Posterior vena cava (tissue), 2 donors: ENCODE results near the gene ALG10. TPM values are rescaled to one million over a fixed set of nuclear protein-coding genes. Genes with fewer than 3 reads are reported as not detected.
"Not testable (repeated sequence)": the region's sequence is repeated elsewhere in the genome, so short reads cannot be mapped to it uniquely, and the experiment has no call there.

Experiments used
- DNase-seq: peaks from one replicate; pipeline ENCODE4 v3.0.0-alpha.2; 2020; ENCODE audit warnings: low spot score
- intact Hi-C, 2 donors: fragments of 100-400 bp; cut with DNase I; formaldehyde crosslinking; loops; one replicate each; pipeline versions ENCODE4 v1.14.1 to v1.14.2; 2022 to 2023
- long read RNA-seq, 2 donors: library from polyadenylated mRNA; unstranded; transcript quantifications; one replicate each; pipeline ENCODE4 v2.0.0, GENCODE V29; 2020 to 2021
- total RNA-seq, 2 donors: library from RNA; stranded (reverse); fragmentation: NEBNext Ultra II Directional; extraction: Animal tissue kit (Norgen Biotek cat#: 25700); gene quantifications; one replicate each; pipeline ENCODE4 v1.2.1, GENCODE V29; 2021
- donor health status: DM: yes; HTN: yes; CAD: no.
- donor health status: DM: yes; HTN: yes; CAD: no.

Gene ALG10, protein sequence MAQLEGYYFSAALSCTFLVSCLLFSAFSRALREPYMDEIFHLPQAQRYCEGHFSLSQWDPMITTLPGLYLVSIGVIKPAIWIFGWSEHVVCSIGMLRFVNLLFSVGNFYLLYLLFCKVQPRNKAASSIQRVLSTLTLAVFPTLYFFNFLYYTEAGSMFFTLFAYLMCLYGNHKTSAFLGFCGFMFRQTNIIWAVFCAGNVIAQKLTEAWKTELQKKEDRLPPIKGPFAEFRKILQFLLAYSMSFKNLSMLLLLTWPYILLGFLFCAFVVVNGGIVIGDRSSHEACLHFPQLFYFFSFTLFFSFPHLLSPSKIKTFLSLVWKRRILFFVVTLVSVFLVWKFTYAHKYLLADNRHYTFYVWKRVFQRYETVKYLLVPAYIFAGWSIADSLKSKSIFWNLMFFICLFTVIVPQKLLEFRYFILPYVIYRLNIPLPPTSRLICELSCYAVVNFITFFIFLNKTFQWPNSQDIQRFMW
- 1 to 10 TPM; 5.2 to 7.9 TPM for total RNA-seq
- long read RNA-seq, donor 1: 0 reads
- long read RNA-seq, donor 2: 0 reads

DNA sequence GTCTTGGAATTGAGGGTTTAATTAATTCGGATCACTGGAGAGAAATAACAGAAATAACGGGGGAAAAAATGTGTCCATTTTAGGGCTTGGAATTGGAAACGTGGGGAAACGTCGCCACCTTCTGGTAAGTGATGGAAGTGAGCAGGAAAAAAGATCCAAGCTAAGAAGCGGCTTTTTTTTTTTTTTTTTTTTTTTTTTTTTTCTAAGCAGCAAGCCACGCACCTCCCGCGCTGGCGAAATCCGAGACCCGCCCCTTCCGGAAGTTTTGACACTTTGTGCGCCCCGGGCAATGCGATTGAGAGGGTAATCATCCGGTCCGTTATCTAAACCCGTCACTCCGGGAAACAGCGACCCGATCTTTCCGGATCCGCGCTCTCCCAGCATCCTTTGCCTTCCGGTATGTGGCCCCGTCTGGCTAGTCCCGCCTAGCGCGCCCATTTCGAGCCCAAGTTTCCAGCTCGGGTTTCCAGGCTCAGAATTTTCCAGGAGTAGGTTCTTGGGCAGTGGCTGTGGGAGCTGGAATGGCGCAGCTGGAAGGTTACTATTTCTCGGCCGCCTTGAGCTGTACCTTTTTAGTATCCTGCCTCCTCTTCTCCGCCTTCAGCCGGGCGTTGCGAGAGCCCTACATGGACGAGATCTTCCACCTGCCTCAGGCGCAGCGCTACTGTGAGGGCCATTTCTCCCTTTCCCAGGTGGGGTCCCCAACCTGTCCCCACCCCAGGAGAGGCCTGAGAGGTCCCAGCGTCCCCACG is at the start of gene ALG10:
ALG10 (plus strand) TSS at position 418 of the 752 bp plus-strand sequence; CDS start at position 522, 104 bp downstream.
- intact Hi-C loops: loop anchor here in 1 of 2 donors (10.0 kb wide), 1 partner anchor 1267 kb away; the partner anchor contains the start of gene YARS2
- DNase-seq: peak; percentile 99

DNA sequence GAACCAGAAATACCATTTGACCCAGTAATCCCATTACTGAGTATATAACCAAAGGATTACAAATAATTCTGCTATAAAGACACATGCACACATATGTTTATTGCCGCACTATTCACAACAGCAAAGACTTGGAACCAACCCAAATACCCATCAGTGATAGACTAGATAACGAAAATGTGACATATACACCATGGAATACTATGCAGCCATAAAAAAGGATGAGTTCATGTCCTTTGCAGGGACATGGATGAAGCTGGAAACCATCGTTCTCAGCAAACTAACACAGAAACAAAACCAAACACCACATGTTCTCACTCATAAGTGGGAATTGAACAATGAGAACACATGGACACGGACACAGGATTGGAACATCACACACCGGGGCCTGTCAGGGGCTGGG is 49.4 kb upstream of the ALG10 start:
- intact Hi-C loops, DNase-seq: not testable (repeated sequence)

DNA sequence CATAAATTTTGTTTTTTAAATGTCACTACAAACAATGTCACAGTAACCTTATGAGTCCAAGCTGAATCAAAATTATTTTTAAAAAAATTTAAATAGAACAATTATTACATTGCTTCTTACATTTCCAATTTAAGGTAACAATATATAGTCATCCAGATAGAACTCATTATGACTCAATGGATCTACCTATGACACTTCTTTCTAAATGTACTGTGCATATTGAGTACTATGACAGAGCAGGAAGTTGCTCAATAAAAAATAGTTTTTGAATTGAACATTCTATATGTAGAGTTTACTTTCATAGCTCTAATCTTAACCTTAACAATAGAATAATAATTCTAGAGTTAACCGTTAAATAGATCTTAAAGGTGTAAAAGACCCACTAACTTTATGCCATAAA is 44.4 kb upstream of the ALG10 start:
- intact Hi-C loops: no loop called here
- no peak for DNase-seq

DNA sequence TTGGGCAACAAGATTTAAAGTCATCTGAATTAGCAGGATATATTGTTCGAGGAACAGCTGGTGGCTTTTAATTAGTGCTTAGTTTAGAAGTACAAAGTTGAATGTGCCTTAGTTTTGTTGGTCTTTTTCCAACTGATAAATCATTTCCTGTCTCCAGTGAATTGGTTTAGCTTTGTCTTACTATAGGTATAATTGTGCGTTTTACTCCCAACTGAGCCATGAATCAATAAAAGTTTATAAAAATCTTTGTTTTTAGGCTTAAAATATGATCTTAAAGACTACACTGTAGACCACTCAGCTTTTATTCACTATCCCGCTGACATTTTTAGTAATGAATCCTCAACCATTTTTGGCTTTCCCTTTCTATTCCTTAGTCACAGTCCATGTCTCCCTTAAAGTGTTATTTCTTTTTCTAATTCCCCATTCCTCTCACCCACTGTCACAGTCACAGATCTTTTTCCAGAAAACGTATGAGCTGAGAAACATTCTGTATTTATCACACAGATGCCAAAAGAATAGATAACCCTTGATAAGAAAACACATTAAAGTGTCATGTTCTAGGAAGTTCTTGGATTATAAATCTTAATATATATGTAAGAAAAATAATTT is 34.0 kb upstream of the ALG10 start:
- DNase-seq: no peak
- intact Hi-C loops: no loop called here

DNA sequence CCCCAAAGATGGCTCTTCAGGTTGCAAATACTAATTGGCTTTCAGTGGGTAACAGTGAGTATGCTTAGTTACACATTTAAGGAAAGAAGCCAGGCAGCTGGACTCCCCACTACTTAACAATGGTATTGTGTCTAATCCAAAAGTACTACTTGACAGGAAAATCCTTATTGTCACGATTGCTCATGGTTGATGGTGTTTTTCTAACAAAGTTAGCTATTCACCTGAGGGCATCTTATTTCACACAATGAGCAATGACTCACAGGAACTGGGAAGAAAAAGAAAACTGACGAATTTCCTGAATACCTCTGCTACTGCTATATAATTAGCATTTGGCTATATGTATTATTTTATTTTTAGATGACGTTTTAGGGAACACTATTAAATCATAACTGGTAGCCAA is 33.4 kb upstream of the ALG10 start:
- intact Hi-C loops: no loop called here
- no peak for DNase-seq

DNA sequence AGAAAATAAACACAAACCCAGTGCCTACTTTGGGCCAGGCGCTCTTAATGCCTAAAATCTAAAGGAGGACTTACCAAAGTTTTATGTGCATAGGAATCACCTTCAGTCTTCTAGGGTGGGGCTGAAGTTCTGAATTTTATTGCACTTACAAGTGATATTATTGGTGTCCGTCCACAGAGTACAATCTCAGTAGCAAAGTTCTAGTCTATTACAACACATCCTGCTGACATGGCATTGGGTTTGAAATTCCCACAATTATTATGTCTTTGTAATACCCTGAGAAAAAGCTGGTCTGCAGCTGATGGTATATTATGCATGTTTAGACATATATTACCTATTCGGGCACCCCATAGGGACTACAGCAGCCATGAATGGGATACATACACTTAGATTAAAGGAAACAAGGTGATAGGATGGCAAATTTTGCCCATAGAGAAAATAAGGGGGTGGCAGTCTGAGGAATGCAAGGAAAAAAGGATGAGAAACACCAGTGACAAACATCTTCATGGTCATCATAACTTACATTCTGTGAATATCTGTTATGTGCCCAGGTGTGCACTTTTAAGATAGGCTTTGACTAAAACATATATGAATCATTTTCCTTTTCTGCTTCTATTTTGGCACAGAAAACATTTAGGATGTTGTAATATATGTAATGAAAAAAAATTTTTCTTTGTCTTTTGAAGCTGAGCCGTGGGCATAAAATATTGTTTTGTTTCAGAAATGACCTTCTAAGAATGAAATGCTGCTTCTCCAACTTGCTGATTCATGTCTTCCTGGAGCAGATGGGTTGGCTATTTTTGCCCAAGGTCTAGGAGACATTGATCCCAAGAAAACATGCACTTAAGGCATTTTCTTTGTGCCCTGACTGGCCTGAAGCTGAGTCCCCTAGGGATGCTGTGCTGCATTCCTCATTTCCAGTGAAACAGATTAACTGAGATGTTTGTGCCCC is 27.2 kb upstream of the ALG10 start:
- DNase-seq: no peak
- intact Hi-C loops: no loop called here

DNA sequence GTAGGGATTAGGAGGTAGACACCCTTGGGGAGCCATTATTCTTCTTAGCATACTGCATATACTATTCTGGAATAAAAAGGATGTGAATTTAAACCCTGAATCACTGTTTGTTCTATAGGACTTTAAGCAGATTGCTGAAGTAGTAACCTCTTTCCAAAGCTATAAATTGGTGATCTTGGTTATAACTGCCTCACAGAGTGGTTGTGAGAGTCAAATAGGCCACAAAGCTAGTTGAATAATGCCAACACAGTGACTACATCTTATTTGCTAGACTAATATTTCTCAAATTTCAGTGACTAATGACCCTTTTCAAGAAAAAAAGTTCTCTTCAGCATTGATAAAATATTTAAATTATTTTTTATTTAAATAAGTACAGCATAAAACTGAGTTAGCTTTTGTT is 13.5 kb upstream of the ALG10 start:
- DNase-seq, intact Hi-C loops: not testable (repeated sequence)

DNA sequence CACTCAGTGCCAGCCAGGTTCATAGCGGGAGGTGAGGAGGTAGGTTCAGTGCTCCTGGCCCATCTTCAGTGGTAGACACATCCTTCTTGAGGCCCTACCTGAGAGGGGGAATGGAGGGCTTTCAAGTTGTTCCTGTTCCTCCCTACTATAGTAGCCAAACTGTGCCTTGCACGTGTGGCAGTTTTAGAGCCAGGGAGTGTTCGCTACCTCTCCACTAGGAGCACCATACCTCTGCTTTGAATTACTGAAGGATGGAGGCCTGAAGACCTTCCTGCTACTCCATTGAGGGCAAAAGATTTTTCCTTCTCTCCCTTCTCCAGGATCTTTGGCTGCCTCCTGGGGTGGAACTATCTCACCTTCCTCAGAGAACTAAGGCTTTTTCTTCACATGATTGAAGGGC is 5.9 kb upstream of the ALG10 start:
- intact Hi-C loops: no loop called here
- no peak for DNase-seq

DNA sequence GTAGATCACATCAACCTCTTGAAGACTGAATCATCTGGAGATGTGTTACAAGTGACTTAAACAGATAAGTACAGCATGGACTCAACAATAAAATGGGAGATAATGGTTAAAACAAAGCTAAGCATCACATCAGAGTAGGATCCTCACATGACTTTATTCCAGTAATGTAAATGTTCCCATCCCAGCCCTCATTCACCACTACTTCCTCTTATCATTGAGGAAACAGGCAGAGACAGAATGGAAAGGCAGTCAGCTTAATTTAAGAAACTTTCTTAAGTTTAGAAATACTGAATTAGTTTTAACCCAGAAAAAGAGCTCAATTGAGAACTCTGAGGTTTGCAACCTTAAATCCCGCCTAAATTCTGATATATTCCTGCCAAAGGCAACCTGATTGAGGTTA is 1.2 kb upstream of the ALG10 start:
- no peak for DNase-seq
- intact Hi-C loops: loop anchor here in 1 of 2 donors (10.0 kb wide), 1 partner anchor 1266 kb away; the partner anchor contains the start of gene YARS2

DNA sequence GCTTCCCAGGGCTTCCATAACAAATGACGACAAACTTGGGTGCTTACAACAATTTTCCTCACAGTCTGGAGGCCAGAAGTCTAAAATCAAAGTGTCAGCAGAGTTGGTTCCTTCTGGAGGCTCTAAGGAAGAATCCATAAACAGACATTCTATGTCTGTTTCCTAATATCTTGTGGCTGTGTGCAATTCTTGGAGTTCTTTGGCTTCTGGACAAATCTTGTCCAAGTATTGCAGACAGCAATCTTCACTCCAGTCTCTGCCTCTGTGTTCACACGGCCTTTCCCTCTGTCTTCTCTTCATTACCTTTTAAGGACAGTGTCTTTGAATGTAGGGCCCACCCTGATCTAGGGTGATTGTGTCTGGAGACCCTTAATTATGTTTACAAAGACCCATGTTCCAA is 5.4 kb downstream of the ALG10 start:
- intact Hi-C loops: loop anchor here in 1 of 2 donors (10.0 kb wide), 1 partner anchor 1273 kb away; the partner anchor contains the start of gene YARS2
- DNase-seq: not testable (repeated sequence)

DNA sequence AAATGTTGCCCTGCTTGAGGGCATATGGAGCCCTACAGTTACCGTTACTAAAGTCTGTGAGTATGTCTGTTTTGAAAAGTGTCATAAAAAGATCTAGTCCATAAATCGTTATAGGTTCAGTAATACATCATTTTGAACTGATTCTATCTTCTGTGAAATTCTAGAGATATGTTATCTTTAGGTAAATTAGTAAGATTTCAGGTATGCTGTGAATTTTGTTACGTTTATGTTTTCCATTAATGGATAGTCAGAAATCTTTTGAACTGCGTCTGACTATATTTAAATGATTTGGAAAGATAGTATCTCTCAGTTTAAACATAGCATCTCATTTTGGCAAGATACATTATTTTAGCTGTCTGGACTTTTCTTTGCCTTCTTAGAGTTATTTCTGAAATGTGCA is 8.3 kb downstream of the ALG10 start:
- no peak for DNase-seq
- intact Hi-C loops: no loop called here

DNA sequence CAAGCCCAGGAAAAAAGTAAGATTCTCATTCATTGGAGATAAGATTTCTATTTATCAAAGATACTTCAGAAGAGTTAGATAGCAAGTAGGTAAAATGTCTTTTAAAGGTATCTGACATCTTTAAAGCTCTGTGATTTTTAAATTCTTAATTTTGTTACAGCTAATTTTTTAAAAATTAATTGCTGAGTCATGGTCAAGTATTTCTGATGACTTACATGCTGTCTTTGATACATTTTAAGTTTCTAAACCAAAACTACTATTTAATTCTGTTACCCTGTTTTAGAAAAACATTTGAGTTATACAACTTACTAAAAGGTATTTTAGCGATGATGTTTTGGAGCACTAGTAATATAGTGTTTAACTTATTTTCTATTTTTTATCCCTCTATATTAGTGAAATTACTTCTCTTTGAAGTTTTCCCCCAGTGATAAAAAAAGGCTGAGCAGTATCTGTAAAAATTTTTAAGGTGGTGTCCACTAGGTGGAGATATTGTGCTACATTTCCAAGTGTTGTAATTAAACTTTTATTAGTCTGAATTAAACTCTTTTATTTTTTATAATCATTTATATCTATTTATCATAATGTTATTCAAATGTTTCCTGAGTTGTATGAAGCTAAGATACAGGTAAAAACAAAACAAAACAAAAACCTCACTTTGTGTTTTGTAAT is 11.5 kb downstream of the ALG10 start:
- intact Hi-C loops: no loop called here

DNA sequence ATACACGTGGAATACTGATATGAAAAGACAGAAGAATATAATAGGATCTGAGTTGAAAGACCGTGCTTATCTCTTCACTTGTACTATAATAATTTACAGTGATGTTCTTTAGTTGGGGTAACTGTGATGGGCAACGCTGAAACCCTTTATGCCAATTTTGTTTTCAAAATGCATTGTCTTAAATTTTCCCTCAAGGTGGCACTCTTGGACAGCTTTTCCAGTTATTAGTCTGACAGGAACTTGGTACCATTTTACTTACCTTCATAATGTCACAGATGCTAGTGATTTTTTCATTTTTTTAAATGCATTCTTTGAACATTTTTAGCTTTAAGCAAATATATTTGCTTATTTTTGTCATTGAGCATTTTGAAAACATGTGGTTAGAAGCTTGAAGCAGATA is 16.1 kb downstream of the ALG10 start:
- intact Hi-C loops, DNase-seq: not testable (repeated sequence)

More for the DNA sequence above, 11.5 kb downstream of the ALG10 start:
- no peak for DNase-seq

DNA sequence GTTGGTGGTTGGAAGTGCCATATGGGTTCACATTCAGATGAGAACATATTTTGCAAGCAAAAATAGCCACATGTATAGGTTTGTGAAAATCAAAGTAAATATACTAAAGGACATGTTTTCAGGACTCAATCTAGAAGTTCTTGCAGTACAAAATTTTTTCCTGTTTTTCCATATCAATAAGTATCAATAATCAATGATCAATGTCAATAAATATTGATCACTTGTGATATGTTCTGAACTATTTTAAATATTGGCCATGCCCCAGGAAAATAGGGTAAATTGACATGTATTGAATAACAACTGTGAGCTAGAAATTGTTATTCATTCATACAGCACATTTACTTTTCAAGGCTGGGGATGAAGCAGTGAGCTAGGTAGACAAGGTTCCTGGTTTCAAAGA is 24.3 kb downstream of the ALG10 start:
- intact Hi-C loops: no loop called here
- DNase-seq: no peak

DNA sequence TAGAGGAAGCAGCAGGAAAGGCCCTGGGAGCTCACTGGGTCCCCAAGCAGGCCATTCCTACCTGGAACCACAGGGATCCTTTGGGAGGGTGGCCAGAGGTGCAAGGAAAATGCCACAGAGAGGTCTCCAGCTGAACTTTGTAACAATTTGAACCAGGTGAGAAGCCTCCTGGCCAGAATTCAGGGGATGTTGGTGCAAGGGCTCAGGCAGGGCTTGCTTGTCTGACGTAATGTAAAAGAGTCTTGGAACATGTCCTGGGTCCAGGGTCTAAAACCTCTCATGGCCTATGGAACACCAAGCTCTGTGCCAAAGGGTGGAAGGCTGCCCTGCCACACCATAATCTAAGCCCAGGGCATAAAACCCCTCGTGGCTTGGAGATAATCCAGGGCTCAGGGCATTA is 25.6 kb downstream of the ALG10 start:
- intact Hi-C loops: not testable (repeated sequence)

DNA sequence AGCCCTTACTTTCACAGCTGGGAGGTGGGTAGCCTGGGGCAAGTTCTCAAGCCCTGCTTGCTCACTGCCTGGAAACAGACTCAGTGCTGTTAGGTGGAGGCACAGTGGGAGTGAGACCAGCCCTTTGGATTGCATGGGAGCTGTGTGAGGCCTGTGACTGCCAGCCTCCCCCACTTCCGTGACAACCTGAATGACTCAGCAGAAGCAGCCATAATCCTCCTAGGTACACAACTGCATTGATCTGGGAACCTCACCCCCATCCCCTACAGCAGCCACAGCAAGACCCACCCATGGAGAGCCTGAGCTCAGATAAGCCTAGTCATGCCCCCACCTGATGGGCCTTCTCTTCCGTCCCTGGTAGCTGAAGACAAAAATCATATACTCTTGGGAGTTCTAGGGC is 26.4 kb downstream of the ALG10 start:
- no peak for DNase-seq
- intact Hi-C loops: no loop called here

More for the DNA sequence above, 25.6 kb downstream of the ALG10 start:
- not testable (repeated sequence) for DNase-seq

DNA sequence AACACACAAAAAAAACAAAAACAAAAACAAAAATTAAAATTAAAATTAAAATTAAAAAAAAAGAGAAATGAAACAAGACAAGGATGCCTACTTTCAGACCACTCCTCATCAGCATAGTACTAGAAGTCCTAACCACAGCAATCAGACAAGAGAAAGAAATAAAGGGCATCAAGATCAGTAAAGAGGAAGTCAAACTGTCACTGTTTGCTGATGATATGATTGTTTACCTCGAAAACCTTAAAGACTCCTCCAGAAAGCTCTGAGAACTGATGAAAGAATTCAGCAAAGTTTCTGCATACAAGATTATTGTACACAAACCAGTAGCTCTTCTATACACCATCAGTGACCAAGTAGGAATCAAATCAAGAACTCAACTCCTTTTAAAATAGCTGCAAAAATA is 29.2 kb downstream of the ALG10 start:
- intact Hi-C loops: no loop called here
- no peak for DNase-seq

DNA sequence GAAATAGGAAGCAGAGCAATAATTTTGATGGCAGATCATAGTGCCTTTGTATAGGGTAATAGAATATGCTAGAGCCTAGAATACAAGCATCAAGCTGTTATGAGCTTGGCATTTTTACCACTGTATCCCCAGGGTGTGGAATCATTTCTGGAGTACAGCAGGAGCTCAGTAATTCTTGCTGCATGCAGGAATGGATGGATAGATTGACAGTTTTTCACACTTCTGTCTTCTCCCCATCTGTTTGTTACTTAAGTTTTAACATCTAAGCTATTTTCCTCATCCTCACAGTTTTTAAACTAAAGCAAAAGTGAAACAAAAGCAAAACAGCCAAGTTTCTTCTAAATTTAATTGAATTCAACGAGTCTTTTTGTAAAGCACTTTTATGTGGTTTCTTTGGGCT is 32.6 kb downstream of the ALG10 start:
- intact Hi-C loops: no loop called here
- DNase-seq: no peak
